ENCODE data around the gene GAL.
"Not testable (repeated sequence)": the region's sequence is repeated elsewhere in the genome, so short reads cannot be mapped to it uniquely, and the experiment has no call there.

The GAL gene

GRCh38 chr11:68684385-68685356, at the start of gene GAL:
Gene GAL, plus strand, starts transcription at chr11:68684544. Its CDS starts 380 bp downstream, at chr11:68684924.
- DNase-seq (ENCODE audit: low read depth in 1 of 2, low spot score in 1 of 2): peak; percentile 20 to 61
- no peak for TF ChIP-seq JUND (IDR thresholded peaks at IDR 0.05; ENCODE audit: low read depth)
- in situ Hi-C loops (cut with HindIII; ENCODE audit: low pct_unique_long_range_greater_than_20kb, low sequenced_read_pairs): no loop called here

- DNase-seq (ENCODE audit: low read depth in 1 of 2, low spot score in 1 of 2); in situ Hi-C loops (cut with HindIII; ENCODE audit: low pct_unique_long_range_greater_than_20kb, low sequenced_read_pairs): not testable (repeated sequence)
Observed at GRCh38 chr11:68634606-68635005, 49.7 kb upstream of the GAL start.

- DNase-seq (ENCODE audit: low read depth in 1 of 2, low spot score in 1 of 2); in situ Hi-C loops (cut with HindIII; ENCODE audit: low pct_unique_long_range_greater_than_20kb, low sequenced_read_pairs): not testable (repeated sequence)
Observed at GRCh38 chr11:68635172-68635571, 49.2 kb upstream of the GAL start.

GRCh38 chr11:68635883-68636282, 48.5 kb upstream of the GAL start:
- in situ Hi-C loops (cut with HindIII; ENCODE audit: low pct_unique_long_range_greater_than_20kb, low sequenced_read_pairs): not testable (repeated sequence)

GRCh38 chr11:68639322-68639721, 45.0 kb upstream of the GAL start:
- DNase-seq (ENCODE audit: low read depth in 1 of 2, low spot score in 1 of 2); in situ Hi-C loops (cut with HindIII; ENCODE audit: low pct_unique_long_range_greater_than_20kb, low sequenced_read_pairs): not testable (repeated sequence)

More at GRCh38 chr11:68635883-68636282, 48.5 kb upstream of the GAL start:
- DNase-seq (ENCODE audit: low read depth in 1 of 2, low spot score in 1 of 2): not testable (repeated sequence)

DNA sequence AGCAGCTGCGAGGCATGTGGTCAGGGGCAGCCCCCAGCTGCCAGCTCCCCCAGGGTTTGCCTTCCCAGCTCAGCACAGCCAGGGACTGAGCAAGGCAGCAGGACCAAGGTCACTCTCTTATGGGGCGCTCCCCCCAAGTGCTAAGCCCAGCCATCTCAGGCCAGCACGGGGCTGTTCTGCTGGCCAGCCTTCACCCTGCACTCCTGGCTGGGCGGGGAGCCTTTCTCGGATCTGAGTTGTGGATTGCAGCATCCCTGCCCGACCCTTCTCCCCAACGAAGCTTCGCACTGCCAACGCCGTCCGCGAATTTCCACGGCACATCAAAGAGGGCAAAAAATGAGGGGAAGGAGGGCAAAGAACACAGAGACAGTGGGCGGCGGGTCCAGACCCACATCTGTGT, 42.5 kb upstream of the GAL start:
- in situ Hi-C loops (cut with HindIII; ENCODE audit: low pct_unique_long_range_greater_than_20kb, low sequenced_read_pairs): no loop called here
- no peak for TF ChIP-seq JUND (IDR thresholded peaks at IDR 0.05; ENCODE audit: low read depth)
- DNase-seq (ENCODE audit: low read depth in 1 of 2, low spot score in 1 of 2): no peak

DNA sequence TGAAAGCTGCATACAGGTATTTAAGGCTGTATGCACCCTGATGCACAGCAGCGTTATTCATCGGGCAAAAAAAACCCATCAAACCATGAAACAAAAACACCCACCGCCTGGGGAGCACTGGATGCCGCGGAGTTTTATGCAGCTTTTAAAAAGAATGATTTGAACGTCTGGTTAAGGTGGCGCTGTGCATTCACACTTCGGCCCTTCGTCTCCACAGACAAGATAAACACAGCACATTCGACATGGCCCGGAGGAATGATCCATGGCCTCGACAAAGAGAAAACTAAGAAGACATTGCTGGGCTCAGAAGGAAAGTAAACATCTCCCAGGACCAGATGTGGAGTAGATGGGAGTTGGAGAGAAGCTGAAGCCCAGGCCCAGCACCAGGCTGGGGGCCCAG, 40.8 kb upstream of the GAL start:
- in situ Hi-C loops (cut with HindIII; ENCODE audit: low pct_unique_long_range_greater_than_20kb, low sequenced_read_pairs): no loop called here
- TF ChIP-seq JUND (IDR thresholded peaks at IDR 0.05; ENCODE audit: low read depth): no peak
- DNase-seq (ENCODE audit: low read depth in 1 of 2, low spot score in 1 of 2): peak; percentile 56 to 70

GRCh38 chr11:68646832-68647231, 37.5 kb upstream of the GAL start:
- no peak for TF ChIP-seq JUND (IDR thresholded peaks at IDR 0.05; ENCODE audit: low read depth)
- no peak for DNase-seq (ENCODE audit: low read depth in 1 of 2, low spot score in 1 of 2)
- in situ Hi-C loops (cut with HindIII; ENCODE audit: low pct_unique_long_range_greater_than_20kb, low sequenced_read_pairs): no loop called here

GRCh38 chr11:68649851-68650555, 34.3 kb upstream of the GAL start:
- TF ChIP-seq JUND (IDR thresholded peaks at IDR 0.05; ENCODE audit: low read depth): no peak
- in situ Hi-C loops (cut with HindIII; ENCODE audit: low pct_unique_long_range_greater_than_20kb, low sequenced_read_pairs): no loop called here
- no peak for DNase-seq (ENCODE audit: low read depth in 1 of 2, low spot score in 1 of 2)

DNA sequence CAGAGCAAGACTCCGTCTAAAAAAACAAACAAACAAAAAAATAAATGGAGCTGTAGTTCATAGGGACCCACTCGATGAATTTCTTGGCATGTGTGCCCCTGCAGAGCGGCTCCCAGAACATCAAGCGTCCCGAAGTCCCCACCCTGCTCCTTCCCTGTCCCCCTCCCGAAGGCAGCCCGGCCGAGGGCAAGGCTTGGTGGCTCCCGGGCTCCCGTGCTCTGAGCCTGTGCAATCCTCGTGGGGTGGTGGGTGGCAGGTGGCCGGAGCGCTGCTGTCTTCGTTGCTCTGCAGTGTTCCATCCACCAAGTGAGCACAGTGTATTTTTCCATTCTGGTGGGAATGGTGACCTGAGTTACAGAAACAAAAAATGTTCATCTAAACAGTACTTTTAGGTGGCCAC, 33.5 kb upstream of the GAL start:
- in situ Hi-C loops (cut with HindIII; ENCODE audit: low pct_unique_long_range_greater_than_20kb, low sequenced_read_pairs): no loop called here
- TF ChIP-seq JUND (IDR thresholded peaks at IDR 0.05; ENCODE audit: low read depth): no peak
- DNase-seq (ENCODE audit: low read depth in 1 of 2, low spot score in 1 of 2): no peak

- in situ Hi-C loops (cut with HindIII; ENCODE audit: low pct_unique_long_range_greater_than_20kb, low sequenced_read_pairs): no loop called here
- DNase-seq (ENCODE audit: low read depth in 1 of 2, low spot score in 1 of 2): peak in 1 of 2 experiments; percentile 28
- TF ChIP-seq JUND (IDR thresholded peaks at IDR 0.05; ENCODE audit: low read depth): no peak
Observed at GRCh38 chr11:68651208-68651984, 32.9 kb upstream of the GAL start.

DNA sequence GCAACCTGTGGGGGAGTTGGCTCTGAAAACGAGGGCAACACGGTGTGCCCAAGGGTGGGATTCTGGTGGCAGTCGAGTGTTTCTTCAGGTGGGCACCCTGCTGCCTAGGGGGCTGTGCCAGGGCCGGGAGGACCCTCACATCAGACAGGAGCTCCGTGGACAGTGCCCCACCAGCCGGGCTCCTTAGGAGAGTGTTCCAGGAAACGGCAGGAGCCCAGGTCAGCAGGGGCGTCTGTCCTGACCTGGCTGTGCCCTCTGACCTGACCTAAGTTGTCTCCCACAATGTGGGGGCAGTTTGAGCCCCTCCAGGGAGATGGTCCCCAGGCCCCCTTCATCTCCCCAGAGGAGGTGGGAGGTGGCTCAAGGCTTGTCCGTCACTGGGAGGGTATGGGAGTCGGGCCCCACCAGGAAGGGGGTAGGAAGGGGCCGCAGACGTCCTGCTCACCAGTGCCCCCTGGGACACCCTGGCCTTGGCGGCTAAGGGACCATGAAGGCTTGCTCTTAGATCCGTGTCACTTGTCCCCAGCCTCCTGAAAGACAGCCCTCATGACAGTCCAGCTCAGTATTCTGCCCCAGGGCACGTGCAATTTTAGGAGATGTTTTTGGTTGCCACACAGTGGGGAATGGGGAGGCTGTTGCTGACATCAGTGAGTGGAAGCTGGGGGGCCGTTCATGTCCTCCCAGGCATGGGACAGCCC, 32.2 kb upstream of the GAL start:
- in situ Hi-C loops (cut with HindIII; ENCODE audit: low pct_unique_long_range_greater_than_20kb, low sequenced_read_pairs): no loop called here
- no peak for TF ChIP-seq JUND (IDR thresholded peaks at IDR 0.05; ENCODE audit: low read depth)
- no peak for DNase-seq (ENCODE audit: low read depth in 1 of 2, low spot score in 1 of 2)

Measured in T47D (cell line).